ENCODE data around the gene PER1. TPM values are rescaled to one million over a fixed set of nuclear protein-coding genes. Genes with fewer than 3 reads are reported as not detected.

PER1 gene
- total and polyA plus RNA-seq, 9 of the 15 experiments (the other 6 are each of a cell fraction or from before 2014, with no cell fraction given) = 0.13 to 26.0 (median 3.4) TPM

DNA sequence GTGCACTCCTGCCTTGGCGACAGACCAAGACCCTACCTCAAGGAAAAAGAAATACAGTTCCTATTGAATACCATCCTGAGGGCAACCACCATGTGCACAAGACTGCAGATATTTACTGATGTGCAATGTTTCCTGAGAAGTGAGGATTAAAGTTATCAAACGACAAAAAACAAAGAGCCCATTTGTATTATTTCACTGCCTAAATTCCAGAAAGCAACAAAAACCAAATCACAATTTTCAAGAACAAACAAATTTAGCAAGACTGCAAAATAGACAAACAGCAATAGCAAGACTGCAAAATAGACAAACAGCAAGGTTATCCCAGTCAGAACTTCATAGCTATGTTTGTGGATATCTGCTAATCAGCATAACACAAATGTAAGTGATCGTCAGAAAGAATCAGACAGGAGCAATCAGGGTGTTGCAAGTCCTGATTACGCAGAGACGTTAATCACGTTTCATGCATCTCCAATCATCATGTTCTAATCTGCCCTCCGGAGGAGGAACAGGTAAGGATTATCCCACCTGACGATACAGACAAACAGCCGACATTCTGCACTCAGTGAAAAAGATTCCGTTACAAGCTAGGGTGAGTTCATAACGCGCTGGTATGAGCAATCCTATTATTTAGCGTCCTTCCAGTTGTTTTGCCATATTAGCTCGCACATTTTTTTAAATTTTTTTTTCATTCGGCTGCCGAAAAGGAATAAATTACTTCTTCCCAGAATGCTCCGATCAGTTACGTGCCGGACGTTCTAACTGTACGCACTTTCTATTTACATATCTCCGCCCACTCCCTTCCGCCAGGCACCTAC is 21.1 kb upstream of the PER1 start (continued):
- peak; percentile 79 to 89 for TF ChIP-seq TBL1XR1 (IDR thresholded peaks at IDR 0.05; ENCODE audit: low read length in 2 of 2)
- TF ChIP-seq ELF4 (CRISPR knock-in tag; IDR thresholded peaks at IDR 0.05) = peak; percentile 100
- peak; percentile 87 to 93 for TF ChIP-seq KDM1A (IDR thresholded peaks at IDR 0.05)
- TF ChIP-seq, protein P1, sequence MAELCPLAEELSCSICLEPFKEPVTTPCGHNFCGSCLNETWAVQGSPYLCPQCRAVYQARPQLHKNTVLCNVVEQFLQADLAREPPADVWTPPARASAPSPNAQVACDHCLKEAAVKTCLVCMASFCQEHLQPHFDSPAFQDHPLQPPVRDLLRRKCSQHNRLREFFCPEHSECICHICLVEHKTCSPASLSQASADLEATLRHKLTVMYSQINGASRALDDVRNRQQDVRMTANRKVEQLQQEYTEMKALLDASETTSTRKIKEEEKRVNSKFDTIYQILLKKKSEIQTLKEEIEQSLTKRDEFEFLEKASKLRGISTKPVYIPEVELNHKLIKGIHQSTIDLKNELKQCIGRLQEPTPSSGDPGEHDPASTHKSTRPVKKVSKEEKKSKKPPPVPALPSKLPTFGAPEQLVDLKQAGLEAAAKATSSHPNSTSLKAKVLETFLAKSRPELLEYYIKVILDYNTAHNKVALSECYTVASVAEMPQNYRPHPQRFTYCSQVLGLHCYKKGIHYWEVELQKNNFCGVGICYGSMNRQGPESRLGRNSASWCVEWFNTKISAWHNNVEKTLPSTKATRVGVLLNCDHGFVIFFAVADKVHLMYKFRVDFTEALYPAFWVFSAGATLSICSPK (IDR thresholded peaks at IDR 0.05; ENCODE audit: borderline replicate concordance) = no peak; the same call in 1 of the 2 replicates
- peak; percentile 79 for TF ChIP-seq FOSL1 (tag; conservative IDR thresholded peaks at IDR 0.05)
- TF ChIP-seq, protein P2, sequence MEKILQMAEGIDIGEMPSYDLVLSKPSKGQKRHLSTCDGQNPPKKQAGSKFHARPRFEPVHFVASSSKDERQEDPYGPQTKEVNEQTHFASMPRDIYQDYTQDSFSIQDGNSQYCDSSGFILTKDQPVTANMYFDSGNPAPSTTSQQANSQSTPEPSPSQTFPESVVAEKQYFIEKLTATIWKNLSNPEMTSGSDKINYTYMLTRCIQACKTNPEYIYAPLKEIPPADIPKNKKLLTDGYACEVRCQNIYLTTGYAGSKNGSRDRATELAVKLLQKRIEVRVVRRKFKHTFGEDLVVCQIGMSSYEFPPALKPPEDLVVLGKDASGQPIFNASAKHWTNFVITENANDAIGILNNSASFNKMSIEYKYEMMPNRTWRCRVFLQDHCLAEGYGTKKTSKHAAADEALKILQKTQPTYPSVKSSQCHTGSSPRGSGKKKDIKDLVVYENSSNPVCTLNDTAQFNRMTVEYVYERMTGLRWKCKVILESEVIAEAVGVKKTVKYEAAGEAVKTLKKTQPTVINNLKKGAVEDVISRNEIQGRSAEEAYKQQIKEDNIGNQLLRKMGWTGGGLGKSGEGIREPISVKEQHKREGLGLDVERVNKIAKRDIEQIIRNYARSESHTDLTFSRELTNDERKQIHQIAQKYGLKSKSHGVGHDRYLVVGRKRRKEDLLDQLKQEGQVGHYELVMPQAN (IDR thresholded peaks at IDR 0.05; ENCODE audit: borderline replicate concordance) = peak; percentile 79
- TF ChIP-seq, protein P3, sequence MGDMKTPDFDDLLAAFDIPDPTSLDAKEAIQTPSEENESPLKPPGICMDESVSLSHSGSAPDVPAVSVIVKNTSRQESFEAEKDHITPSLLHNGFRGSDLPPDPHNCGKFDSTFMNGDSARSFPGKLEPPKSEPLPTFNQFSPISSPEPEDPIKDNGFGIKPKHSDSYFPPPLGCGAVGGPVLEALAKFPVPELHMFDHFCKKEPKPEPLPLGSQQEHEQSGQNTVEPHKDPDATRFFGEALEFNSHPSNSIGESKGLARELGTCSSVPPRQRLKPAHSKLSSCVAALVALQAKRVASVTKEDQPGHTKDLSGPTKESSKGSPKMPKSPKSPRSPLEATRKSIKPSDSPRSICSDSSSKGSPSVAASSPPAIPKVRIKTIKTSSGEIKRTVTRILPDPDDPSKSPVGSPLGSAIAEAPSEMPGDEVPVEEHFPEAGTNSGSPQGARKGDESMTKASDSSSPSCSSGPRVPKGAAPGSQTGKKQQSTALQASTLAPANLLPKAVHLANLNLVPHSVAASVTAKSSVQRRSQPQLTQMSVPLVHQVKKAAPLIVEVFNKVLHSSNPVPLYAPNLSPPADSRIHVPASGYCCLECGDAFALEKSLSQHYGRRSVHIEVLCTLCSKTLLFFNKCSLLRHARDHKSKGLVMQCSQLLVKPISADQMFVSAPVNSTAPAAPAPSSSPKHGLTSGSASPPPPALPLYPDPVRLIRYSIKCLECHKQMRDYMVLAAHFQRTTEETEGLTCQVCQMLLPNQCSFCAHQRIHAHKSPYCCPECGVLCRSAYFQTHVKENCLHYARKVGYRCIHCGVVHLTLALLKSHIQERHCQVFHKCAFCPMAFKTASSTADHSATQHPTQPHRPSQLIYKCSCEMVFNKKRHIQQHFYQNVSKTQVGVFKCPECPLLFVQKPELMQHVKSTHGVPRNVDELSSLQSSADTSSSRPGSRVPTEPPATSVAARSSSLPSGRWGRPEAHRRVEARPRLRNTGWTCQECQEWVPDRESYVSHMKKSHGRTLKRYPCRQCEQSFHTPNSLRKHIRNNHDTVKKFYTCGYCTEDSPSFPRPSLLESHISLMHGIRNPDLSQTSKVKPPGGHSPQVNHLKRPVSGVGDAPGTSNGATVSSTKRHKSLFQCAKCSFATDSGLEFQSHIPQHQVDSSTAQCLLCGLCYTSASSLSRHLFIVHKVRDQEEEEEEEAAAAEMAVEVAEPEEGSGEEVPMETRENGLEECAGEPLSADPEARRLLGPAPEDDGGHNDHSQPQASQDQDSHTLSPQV (IDR thresholded peaks at IDR 0.05) = peak; percentile 83
- peak; percentile 66 for TF ChIP-seq TCF3 (CRISPR knock-in tag; IDR thresholded peaks at IDR 0.05)
- TF ChIP-seq ZNF347 (CRISPR knock-in tag; IDR thresholded peaks at IDR 0.05; ENCODE audit: low read depth) = peak; percentile 92; the same call in 1 of the 2 replicates
- TF ChIP-seq, protein P4, sequence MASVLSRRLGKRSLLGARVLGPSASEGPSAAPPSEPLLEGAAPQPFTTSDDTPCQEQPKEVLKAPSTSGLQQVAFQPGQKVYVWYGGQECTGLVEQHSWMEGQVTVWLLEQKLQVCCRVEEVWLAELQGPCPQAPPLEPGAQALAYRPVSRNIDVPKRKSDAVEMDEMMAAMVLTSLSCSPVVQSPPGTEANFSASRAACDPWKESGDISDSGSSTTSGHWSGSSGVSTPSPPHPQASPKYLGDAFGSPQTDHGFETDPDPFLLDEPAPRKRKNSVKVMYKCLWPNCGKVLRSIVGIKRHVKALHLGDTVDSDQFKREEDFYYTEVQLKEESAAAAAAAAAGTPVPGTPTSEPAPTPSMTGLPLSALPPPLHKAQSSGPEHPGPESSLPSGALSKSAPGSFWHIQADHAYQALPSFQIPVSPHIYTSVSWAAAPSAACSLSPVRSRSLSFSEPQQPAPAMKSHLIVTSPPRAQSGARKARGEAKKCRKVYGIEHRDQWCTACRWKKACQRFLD (CRISPR knock-in tag; IDR thresholded peaks at IDR 0.05) = no peak
- TF ChIP-seq ARNT (IDR thresholded peaks at IDR 0.05) = peak; percentile 95 to 98
- TF ChIP-seq SNRNP70 (optimal IDR thresholded peaks at IDR 0.05; ENCODE audit: low read depth, low read length) = no peak
- no peak; the same call in 1 of the 2 replicates for TF ChIP-seq PHB2 (IDR thresholded peaks at IDR 0.05; ENCODE audit: low read depth)
- TF ChIP-seq, protein P5, sequence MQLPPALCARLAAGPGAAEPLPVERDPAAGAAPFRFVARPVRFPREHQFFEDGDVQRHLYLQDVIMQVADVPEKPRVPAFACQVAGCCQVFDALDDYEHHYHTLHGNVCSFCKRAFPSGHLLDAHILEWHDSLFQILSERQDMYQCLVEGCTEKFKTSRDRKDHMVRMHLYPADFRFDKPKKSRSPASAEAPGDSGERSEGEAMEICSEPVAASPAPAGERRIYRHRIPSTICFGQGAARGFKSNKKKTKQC (CRISPR knock-in tag; IDR thresholded peaks at IDR 0.05) = no peak; the same call in 1 of the 2 replicates
- TF ChIP-seq FOS (IDR thresholded peaks at IDR 0.05; ENCODE audit: extremely low read depth, insufficient read length) = no peak
- peak; percentile 84 for TF ChIP-seq HLTF (IDR thresholded peaks at IDR 0.05)
- TF ChIP-seq ETV6 (IDR thresholded peaks at IDR 0.05; ENCODE audit: borderline replicate concordance in 1 of 2, low read depth in 2 of 2, low read length in 1 of 2) = peak in 1 of 2 experiments; percentile 89; a peak in 1 of 4 replicates
- no peak for TF ChIP-seq ETV6 (CRISPR knock-in tag; IDR thresholded peaks at IDR 0.05; ENCODE audit: borderline replicate concordance)

Measured in K562 (cell line).